Measurements from ENCODE around the gene PTPRB. TPM values are rescaled to one million over a fixed set of nuclear protein-coding genes. Genes with fewer than 3 reads are reported as not detected.

PTPRB gene
- total RNA-seq, 2 donors from 2014 or later = not detected

DNA sequence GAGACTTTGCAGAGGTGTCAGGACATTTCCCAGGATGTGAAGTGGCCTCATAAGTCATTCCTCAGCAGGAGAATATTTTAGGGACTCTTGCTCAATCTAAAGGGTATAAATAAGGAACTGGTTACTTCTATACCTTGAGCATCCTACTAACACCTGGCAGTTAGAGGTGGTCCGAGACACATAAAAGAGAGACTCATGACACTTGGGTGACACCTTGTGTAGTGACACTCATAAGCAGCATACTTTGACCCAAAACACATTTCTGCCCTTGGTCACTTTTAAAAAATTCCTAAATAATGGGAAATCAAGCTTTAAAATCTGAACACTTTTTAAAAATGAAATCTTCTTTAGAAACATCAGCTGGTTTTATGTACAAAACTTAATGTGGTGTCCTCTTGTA, 152.8 kb downstream of the PTPRB start:
- Mint-ChIP-seq H3K27ac (no peak overlapping the region), H3K27me3 (ENCODE audit: low read depth) (peaks cover 29% of the 10 kb centered on the region), H3K4me1 (ENCODE audit: low read depth) (no peaks in the 10 kb centered on the region), H3K36me3 (ENCODE audit: insufficient read depth in 2 of 2) (no peaks in the 10 kb centered on the region), H3K9me3 (peaks cover 0 to 2% of the 10 kb centered on the region in 2 donors), H3K4me3 (no peak overlapping the region)
- DNase-seq (no peak), ATAC-seq (replicated peaks in 1 of 2) (no peak)

DNA sequence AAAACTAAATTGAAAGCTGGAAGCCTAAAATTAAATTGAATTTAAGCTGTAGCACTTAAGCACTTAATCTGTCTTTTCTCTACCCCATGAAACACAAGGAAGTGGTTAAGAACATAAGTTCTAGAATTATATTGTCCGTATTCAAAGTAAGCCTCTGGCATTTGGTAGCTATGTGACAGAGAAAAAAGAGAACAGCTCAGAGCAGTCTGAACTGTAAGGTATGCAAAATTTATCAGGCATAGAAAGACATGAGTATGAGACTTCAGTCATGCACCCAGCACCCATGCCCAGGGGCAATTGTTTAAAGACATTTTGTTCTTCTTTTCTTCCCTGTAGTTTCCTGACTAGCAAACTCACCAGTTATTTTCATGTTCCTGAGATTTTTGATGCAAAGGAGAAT, 154.5 kb downstream of the PTPRB start:
- Mint-ChIP-seq H3K27me3 (ENCODE audit: low read depth) (peaks cover 29% of the 10 kb centered on the region), H3K4me3 (no peak overlapping the region), H3K4me1 (ENCODE audit: low read depth) (no peaks in the 10 kb centered on the region), H3K9me3 (no peaks in the 10 kb centered on the region), H3K36me3 (ENCODE audit: insufficient read depth in 2 of 2) (no peaks in the 10 kb centered on the region), H3K27ac (no peak overlapping the region)
- DNase-seq (no peak), ATAC-seq (replicated peaks in 1 of 2) (no peak)

- H3K36me3 Mint-ChIP-seq (ENCODE audit: insufficient read depth in 2 of 2) = no peaks in the 10 kb centered on the region
- no peak overlapping the region for H3K4me3 Mint-ChIP-seq
- DNase-seq = no peak
- H3K27ac Mint-ChIP-seq = no peak overlapping the region
- peaks cover 0 to 2% of the 10 kb centered on the region in 2 donors for H3K9me3 Mint-ChIP-seq
- H3K27me3 Mint-ChIP-seq (ENCODE audit: low read depth) = peaks cover 6% of the 10 kb centered on the region
- no peaks in the 10 kb centered on the region for H3K4me1 Mint-ChIP-seq (ENCODE audit: low read depth)
- ATAC-seq (replicated peaks in 1 of 2) = no peak
Observed at GRCh38 chr12:70469221-70469820, 167.9 kb downstream of the PTPRB start.

DNA sequence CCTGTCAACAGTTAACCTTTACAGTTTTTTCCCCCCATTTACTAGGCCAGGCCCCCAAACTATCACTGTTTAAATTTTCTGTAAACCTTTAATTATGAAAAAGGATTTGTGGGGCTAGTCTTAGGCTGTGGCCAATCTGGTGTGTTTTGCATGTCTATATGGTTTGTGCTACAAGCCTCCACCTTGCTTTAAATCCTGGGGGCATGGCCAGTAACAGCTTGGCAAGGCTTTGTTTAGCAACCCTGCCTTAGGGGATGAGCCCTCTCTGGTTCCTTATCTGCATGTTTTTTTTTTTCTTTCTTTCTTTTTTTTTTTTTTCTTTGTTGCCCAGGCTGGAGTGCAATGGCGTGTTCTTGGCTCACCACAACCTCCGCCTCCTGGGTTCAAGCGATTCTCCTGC, 168.5 kb downstream of the PTPRB start:
- ATAC-seq (replicated peaks in 1 of 2) = no peak
- H3K4me1 Mint-ChIP-seq (ENCODE audit: low read depth) = no peaks in the 10 kb centered on the region
- H3K9me3 Mint-ChIP-seq = peaks cover 0 to 2% of the 10 kb centered on the region in 2 donors
- no peak overlapping the region for H3K4me3 Mint-ChIP-seq
- H3K27ac Mint-ChIP-seq = no peak overlapping the region
- peaks cover 6% of the 10 kb centered on the region for H3K27me3 Mint-ChIP-seq (ENCODE audit: low read depth)
- DNase-seq = no peak
- H3K36me3 Mint-ChIP-seq (ENCODE audit: insufficient read depth in 2 of 2) = no peaks in the 10 kb centered on the region

GRCh38 chr12:70467918-70468733, 169.1 kb downstream of the PTPRB start:
- Mint-ChIP-seq H3K9me3 (peaks cover 0 to 6% of the 10 kb centered on the region in 2 donors), H3K4me1 (ENCODE audit: low read depth) (no peaks in the 10 kb centered on the region), H3K36me3 (ENCODE audit: insufficient read depth in 2 of 2) (no peaks in the 10 kb centered on the region), H3K27me3 (ENCODE audit: low read depth) (peaks cover 6% of the 10 kb centered on the region), H3K27ac (no peak overlapping the region), H3K4me3 (no peak overlapping the region)
- no peak for DNase-seq
- no peak for ATAC-seq (replicated peaks in 1 of 2)

- H3K36me3 Mint-ChIP-seq (ENCODE audit: insufficient read depth in 2 of 2) = no peaks in the 10 kb centered on the region
- no peaks in the 10 kb centered on the region for H3K4me1 Mint-ChIP-seq (ENCODE audit: low read depth)
- no peak overlapping the region for H3K27ac Mint-ChIP-seq
- peaks cover 6% of the 10 kb centered on the region for H3K27me3 Mint-ChIP-seq (ENCODE audit: low read depth)
- no peak for ATAC-seq (replicated peaks in 1 of 2)
- H3K4me3 Mint-ChIP-seq = no peak overlapping the region
- DNase-seq = no peak
- peaks cover 0 to 6% of the 10 kb centered on the region in 2 donors for H3K9me3 Mint-ChIP-seq
Observed at GRCh38 chr12:70467476-70467875, 169.8 kb downstream of the PTPRB start.

- Mint-ChIP-seq H3K9me3 (peaks cover 0 to 6% of the 10 kb centered on the region in 2 donors), H3K4me3 (no peak overlapping the region), H3K36me3 (ENCODE audit: insufficient read depth in 2 of 2) (no peaks in the 10 kb centered on the region), H3K4me1 (ENCODE audit: low read depth) (no peaks in the 10 kb centered on the region), H3K27me3 (ENCODE audit: low read depth) (peaks cover under 1% of the 10 kb centered on the region), H3K27ac (no peak overlapping the region)
- no peak for DNase-seq
- no peak for ATAC-seq (replicated peaks in 1 of 2)
Observed at GRCh38 chr12:70466753-70467152, 170.5 kb downstream of the PTPRB start.
